GM18502 (cell line): ENCODE data around the gene MAD1L1.

Experiments
- ATAC-seq: cut with Tn5 transposase; IDR thresholded peaks from one replicate; pipeline ENCODE4 v1.9.1; 2021; ENCODE audit warnings: mild to moderate bottlenecking; ENCODE audit not compliant: unreplicated experiment, poor library complexity

Gene MAD1L1

DNA sequence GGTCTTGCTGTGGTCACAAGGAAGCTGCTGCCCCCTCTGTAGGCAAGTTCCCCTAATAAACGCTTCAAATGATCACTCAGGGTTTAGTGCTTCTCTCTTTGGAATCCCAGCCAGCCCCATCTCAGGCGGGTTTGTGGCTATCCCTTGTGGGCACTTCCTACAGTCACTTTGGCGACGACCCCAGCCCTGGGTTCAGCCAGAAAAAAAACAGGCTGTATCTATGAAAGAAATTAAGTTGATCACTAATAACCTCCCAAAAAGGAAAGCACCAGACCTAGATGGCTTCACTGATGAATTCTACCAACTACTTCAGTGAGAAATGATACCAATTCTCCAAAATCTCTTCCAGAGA is 208.2 kb downstream of the MAD1L1 start:
- ATAC-seq, result no peak

- no peak for ATAC-seq
Observed at GRCh38 chr7:2023877-2024566, 208.7 kb downstream of the MAD1L1 start.

DNA sequence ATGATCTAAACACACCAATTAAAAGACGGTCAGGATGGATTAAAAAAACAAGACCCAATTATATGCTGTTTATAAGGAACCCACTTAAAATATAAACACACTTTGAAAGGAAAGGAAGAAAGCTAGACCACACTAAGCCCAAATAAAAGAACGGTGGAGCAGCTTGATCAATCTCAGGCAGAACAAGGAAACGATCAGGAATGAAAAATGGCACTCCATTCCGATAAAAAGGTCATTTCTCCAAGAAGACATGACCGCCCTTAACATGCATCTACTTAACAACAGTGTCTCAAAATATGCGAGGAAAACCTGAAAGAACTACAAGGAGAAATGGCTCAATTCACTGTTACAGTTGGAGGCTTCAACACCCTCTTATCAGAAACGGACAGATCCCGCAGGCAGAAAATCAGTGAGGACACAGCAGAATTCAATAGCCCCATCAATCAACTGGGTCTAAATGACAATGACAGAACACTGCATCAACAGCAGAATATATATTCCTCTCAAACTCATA is 210.0 kb downstream of the MAD1L1 start:
- no peak for ATAC-seq

DNA sequence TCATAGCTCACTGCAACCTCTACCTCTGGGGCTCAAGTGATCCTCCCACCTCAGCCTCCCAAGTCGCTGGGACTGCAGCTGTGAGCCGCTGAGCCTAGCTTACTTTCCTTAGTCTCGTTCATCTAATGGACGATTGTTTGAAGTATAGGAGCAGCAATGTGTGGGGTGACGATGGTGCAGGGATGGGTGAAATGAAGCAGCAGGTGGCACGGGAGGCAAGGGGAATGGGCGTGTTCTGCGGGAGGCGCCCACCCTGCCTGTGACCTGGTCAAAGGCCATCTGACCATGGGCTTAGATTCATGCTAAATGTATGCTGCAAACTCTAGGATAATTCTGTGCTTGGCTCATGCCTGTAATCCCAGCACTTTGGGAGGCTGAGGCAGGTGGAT is 210.7 kb downstream of the MAD1L1 start:
- no peak for ATAC-seq

DNA sequence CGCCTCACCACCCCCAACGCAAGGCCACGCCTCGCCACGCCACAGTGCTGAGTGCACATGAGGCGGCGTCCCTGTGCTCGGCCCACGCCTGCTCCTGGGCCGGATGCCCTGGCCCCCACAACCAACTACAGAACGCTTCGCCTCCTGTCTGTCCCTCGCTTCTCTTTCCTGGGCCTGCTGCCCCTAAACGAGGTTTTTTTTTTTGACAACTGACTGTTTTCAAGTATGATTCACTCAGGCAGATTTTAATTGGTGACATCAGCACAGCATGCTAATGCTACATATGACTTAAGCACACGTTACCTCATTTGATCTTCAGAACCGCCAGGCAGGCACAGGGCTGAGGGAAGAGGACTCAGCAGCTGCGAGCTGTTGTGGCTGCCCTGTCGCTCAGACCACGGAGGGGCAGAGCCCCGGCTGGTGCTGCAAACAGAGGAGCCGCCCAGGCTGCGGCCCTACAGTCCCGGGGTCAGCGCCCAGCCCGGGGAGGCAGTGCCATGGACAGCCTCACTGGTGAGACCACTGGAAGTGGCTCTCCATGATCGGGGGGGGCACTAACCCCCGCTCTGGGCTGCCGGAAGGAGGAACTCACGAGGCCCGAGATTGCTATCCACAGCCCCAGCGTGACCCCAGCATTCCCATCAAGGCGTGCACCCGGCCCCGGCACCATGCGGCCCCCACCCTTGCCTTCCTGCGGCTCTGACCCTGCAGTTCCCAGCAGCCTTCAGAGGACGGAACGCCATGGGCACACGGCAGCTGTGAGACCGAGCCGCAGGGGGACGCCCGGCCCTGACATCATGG is 212.8 kb downstream of the MAD1L1 start:
- peak; percentile 65 for ATAC-seq

- ATAC-seq, result no peak
Observed at GRCh38 chr7:2019461-2019710, 213.4 kb downstream of the MAD1L1 start.

DNA sequence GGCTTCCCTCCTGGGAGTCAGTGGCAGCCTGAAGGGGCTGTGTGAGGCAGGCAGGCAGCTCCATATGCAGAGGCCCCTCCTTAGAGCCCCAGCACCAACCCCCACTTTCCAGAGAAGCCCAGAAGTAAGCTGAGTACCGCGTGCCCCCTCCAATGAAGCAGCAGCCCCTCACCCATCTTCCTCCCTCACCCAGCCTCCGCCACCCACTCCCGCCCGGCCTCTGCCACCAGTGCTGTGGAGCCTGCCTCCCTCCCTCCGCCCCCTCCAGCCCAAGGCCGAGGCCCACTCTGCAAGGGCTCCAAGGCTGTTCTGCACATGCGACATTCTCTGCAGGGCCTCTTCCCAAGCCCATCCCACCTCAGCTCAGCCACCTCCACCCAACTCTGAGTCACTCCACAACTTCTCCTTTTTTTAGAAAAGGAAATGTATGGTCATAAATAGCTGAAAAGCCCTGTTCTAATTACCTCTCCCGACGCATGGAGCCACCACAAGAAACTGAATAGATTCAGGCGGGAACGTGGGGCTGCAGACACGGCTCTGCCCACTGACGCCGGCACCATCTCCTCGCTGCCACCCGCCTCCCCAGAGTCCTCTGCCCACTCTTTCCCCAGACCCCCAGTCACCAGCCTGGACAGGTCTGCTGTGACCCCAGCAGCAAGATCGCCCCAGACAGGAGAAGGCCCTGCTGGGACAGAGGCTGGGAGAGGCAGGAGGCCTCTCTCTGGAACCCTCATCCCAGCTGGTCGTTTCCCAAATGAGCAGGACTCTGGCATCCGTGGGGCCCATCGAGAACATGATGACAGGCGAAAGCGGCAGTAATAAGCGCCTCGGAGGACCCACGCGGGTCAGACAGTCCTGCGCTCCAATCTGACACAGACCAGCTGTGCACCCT is 213.9 kb downstream of the MAD1L1 start:
- no peak for ATAC-seq

DNA sequence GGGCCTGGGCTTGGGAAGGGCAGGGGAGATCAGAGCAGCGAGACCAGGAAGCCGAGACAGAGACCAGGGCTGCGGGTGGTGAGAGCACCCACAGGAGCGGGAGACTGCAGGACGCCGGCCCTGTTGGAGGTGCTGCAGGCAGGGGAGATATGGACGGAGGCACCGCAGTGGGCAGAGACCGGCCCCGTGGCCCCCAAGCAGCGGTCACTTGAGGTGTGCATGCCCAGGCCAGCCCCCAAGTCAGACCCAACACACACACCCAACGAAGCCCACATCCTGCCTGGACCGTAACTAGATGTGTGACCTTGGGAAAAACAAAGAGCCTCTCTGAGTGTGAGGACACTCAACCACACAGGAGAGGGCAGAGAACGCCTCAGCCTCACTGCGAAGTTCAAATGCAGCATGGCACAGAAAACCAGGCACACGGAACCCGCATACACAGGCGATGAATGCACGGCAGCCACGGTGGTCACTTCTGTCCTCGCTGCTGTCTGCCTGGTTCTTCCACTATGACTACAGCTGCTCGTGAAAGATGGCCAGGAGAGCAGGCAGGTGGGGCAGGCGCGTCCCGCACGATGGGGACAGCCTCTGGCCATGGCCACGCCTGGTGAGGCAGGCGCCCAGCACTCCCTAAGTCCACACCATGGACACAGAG is 214.7 kb downstream of the MAD1L1 start:
- ATAC-seq, result no peak

- no peak for ATAC-seq
Observed at GRCh38 chr7:2017481-2017891, 215.3 kb downstream of the MAD1L1 start.

DNA sequence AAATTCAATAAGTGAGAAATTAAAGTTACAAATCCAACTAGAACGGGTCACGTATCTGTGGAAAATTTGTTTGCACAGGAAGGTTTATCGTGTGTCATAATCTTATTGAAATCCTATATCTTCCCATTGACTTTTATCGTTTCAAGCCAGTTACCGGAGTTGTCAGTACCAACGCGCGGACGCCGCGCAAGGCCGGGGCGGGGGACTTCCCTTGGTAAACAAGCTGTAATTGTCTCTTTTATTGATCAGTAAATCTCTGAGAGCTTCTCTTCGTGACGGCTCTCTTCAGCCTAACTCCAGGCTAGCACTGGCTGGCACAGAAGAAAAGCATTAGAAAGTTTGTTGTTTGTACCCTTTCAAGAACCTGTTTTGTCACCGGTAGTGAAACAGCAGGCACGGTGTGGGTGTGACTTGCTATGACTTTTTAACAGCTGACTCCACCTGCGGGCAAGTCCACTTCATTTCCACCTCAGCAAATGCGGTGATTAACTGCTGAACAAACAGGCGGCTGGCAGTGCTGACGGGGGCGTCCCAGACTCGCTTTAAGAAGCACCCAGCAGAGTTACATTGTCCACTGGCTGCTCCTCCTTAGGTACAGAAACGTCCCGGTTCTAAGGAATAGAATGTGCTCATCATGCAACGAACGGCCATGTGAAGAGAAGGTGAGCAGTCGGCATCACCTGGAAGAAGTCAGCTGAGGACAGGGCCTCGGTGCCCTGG is 215.8 kb downstream of the MAD1L1 start:
- no peak for ATAC-seq

- no peak for ATAC-seq
Observed at GRCh38 chr7:2016021-2016631, 216.6 kb downstream of the MAD1L1 start.

- ATAC-seq, result no peak
Observed at GRCh38 chr7:2015251-2015871, 217.4 kb downstream of the MAD1L1 start.

DNA sequence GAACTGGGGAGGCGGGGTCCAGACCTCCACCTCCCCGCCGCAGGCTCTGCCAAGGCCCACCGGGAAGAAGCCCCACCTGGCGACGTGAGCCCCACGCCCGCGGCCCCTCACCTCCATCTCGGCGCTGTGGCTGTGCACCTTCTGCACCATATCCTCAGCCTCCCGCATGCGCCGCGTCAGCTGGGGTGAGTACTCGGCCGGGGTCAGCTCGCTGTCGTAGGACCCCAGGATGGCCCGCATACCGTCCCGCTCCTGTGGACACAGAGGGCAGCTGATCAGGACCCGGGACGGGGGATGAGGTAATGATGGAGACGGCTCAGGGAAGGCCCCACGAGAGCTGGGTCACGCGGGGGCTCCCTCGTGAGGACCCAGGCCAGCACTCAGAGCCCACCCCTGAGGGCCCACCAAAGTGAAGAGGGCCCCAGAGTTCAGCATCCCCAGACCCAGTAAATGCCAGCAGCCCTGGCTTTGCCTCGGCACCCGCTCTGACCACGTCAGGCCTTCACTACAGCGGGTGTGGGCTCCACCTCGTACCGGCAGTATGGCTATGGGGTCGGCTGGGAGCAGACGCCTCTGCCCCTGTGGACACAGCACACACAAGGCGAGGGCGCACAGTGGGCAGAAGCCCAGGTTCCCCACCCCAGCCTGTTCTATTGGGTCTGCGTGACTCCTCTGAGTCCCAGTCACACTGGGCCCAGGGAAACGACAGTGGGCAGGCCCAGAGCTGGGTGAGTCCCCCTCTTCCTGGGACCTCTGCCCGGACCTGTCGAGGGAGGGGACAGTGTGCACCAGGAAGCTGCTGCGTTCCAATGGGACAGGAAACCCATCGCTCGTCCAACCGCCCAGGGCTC is 218.1 kb downstream of the MAD1L1 start:
- ATAC-seq, result no peak

DNA sequence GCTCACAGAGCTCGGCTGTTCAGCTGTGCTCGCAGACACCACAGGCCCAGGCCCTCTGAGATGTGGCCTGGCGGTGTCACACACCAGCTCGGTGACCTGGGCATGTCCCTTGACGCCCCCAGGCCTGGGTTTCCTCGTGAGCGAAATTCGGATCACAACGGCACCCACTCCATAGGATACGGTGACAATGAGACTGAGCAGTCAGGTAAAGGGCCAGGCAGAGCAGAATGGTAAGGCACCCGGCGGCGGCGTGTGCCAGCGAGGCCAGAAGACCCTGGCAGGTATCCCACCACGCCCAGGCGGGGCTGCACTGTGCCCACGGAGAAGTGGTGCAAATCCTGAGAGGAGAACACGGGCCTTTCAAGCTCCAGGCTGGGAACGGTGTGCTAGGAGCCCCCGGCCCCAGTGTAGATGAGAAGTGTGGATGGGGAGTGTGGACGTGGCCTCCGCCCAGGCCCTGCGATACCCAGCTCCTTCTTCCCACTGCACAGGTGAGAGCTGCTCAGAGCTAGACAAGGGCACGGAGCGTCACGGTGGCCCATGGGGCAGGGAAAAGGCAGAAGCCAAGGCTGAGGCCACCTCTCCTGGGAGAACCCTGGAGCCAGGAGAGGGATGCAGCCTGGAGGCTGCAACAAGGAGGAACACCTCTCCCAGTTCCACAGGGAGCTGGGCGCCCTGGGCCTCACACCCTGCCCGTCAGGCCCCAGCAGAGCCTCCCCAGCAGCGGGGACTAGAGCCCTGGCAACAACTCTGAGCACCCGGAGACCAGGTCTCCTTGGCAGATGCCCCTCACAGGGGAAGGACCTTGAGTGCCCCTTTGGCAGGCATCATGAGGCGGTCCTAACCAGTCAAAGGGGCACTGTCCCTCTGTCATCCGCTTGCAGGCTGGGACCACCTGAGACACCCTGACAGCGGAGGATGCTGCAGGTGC is 219.1 kb downstream of the MAD1L1 start:
- no peak for ATAC-seq

DNA sequence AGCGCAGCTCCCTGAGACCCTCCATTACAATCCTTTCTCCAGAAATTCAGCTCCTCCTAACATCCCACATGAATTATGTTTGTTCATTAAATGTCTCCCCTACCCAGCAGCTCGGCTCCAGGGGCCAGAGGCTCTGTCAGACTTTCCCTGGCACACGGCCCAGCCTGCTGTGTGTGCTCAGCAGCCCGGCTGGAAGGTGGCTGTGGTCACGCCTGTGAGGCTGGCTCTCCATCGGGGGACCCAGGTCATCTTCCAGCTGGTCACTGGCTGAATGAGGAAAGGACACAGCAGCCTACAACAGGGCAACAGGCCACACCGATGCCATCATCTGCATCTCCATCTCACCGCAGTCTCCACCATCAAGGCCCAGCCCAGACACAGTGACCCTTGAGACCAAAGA is 219.8 kb downstream of the MAD1L1 start:
- no peak for ATAC-seq

DNA sequence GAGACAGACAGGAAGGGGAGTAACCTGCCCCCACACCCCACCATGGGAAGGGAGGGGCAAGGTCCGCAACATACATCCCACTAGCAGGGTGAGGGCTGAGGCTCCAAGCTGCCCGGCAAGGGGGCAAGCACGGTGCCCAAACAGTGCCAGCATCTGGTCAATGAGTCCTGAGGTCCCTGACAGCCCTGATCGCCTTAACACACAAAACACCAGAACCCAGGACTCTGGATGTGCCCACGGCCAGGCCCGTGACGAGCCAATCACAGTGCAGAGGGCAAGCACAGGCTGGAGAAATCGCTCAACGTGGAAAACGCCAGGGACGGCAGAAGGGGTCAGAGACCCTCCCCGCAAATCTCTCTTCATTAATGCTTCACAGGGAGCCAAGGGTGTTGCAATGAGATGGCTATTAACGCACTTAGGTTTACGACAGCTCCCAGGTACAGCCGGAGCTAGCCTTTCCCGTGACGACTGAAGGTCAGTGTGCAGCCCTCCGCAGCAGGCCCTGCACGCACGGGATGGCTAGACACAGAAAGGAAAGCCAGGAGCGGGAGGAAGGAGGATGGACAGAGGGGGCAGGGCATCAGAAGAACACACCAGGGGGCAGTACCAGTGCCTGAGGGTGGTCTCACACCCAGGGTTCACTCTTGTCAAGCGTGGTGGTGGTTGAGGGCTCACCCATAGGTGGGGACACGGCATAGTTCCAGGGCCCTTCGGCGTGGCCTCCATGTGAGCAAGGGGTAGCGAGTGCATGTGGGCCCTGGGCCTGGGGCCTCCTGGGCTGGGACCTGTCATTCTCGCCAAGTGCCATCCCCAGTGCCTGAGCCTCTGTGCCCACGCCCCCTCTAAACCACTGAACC is 220.5 kb downstream of the MAD1L1 start:
- no peak for ATAC-seq
